WTC11 (cell line): ENCODE data around the gene KIAA1328. TPM values are rescaled to one million over a fixed set of nuclear protein-coding genes. Genes with fewer than 3 reads are reported as not detected.

ENCODE experiments used
- ATAC-seq: fragments of 200-7000 bp; cut with Tn5 transposase; 2 replicates; pipeline ENCODE4 v1.10.0; 2021; ENCODE audit warnings: mild to moderate bottlenecking, moderate library complexity
- CTCF ChIA-PET: fragments of 300-600 bp; sonication (Branson Sonifier 250); formaldehyde crosslinking; loops from one replicate; lab custom pipeline; 2021; ENCODE audit warnings: antibody characterized with exemption; lab: Charles Lee
- POLR2A ChIA-PET: fragments of 350-600 bp; sonication (Branson Sonifier 250); formaldehyde crosslinking; loops from one replicate; lab custom pipeline; 2021; ENCODE audit warnings: antibody characterized with exemption; lab: Charles Lee
- DNase-seq: peaks from one replicate; pipeline ENCODE4 v3.0.0; 2021; ENCODE audit warnings: low spot score
- H3K27ac Mint-ChIP-seq: 2 replicates; pipeline ENCODE4 v1.8.0; 2021; ENCODE audit warnings: mixed read lengths
- H3K27me3 Mint-ChIP-seq: 2 replicates; pipeline ENCODE4 v1.8.0; 2021; ENCODE audit warnings: low read depth, mild to moderate bottlenecking, moderate library complexity, mixed read lengths
- H3K36me3 Mint-ChIP-seq: 2 replicates; pipeline ENCODE4 v1.8.0; 2021; ENCODE audit warnings: mixed read lengths
- H3K4me1 Mint-ChIP-seq: 2 replicates; pipeline ENCODE4 v1.8.0; 2022; ENCODE audit warnings: mixed read lengths
- H3K4me3 Mint-ChIP-seq: 2 replicates; pipeline ENCODE4 v1.8.0; 2021; ENCODE audit warnings: mild to moderate bottlenecking, moderate library complexity, mixed read lengths
- H3K9me3 Mint-ChIP-seq: 2 replicates; pipeline ENCODE4 v1.8.0; 2021; ENCODE audit warnings: mixed read lengths
- CREM ChIP-seq: sonication (generic); formaldehyde crosslinking; IDR thresholded peaks from 2 replicates; pipeline ENCODE4 v1.8.1; 2022; ENCODE audit warnings: mild to moderate bottlenecking, missing genetic modification reagents, moderate library complexity
- CTCF ChIP-seq: fragments of 200-600 bp; IDR thresholded peaks from 2 replicates; pipeline ENCODE4 v1.8.0; 2022; ENCODE audit warnings: antibody characterized with exemption
- E2F4 ChIP-seq: sonication (generic); formaldehyde crosslinking; IDR thresholded peaks from 2 replicates; pipeline ENCODE4 v1.8.1; 2022; ENCODE audit warnings: low read depth, mild to moderate bottlenecking, moderate library complexity, missing genetic modification reagents, borderline replicate concordance
- FOXJ3 ChIP-seq: sonication (generic); formaldehyde crosslinking; IDR thresholded peaks from 2 replicates; pipeline ENCODE4 v1.9.0; 2021; ENCODE audit warnings: missing genetic modification reagents, mild to moderate bottlenecking, borderline replicate concordance
- GRHL2 ChIP-seq: fragments of 250-450 bp; sonication (Bioruptor Pico); IDR thresholded peaks from 2 replicates; pipeline ENCODE4 v1.8.0; 2022; ENCODE audit warnings: mild to moderate bottlenecking, moderate library complexity; ENCODE audit not compliant: insufficient replicate concordance, severe bottlenecking
- NFATC4 ChIP-seq: fragments of 250-450 bp; sonication (Bioruptor Pico); IDR thresholded peaks from 2 replicates; pipeline ENCODE4 v1.9.0; 2021; ENCODE audit warnings: mild to moderate bottlenecking
- NFE2L1 ChIP-seq: sonication (generic); formaldehyde crosslinking; IDR thresholded peaks from 2 replicates; pipeline ENCODE4 v1.8.1; 2023; ENCODE audit warnings: missing genetic modification reagents
- NFYB ChIP-seq: sonication (generic); formaldehyde crosslinking; conservative IDR thresholded peaks from 2 replicates; pipeline ENCODE4 v1.8.0; 2022; ENCODE audit warnings: low read depth, missing genetic modification reagents
- SP1 ChIP-seq: sonication (generic); formaldehyde crosslinking; conservative IDR thresholded peaks from 2 replicates; pipeline ENCODE4 v1.8.1; 2022; ENCODE audit warnings: missing genetic modification reagents
- USF1 ChIP-seq: sonication (generic); formaldehyde crosslinking; IDR thresholded peaks from 2 replicates; pipeline ENCODE4 v1.8.0; 2022; ENCODE audit warnings: mild to moderate bottlenecking, missing genetic modification reagents
- ZBTB21 ChIP-seq: sonication (generic); formaldehyde crosslinking; IDR thresholded peaks from 2 replicates; pipeline ENCODE4 v1.8.1; 2023; ENCODE audit warnings: mild to moderate bottlenecking, missing genetic modification reagents, borderline replicate concordance
- ZNF425 ChIP-seq: fragments of 250-450 bp; sonication (Bioruptor Pico); conservative IDR thresholded peaks from 2 replicates; pipeline ENCODE4 v1.9.0; 2021; ENCODE audit warnings: mild to moderate bottlenecking
- ZNF671 ChIP-seq: fragments of 250-450 bp; sonication (Bioruptor Pico); IDR thresholded peaks from 2 replicates; pipeline ENCODE4 v1.8.0; 2021; ENCODE audit warnings: mild to moderate bottlenecking
- total RNA-seq: library from RNA; stranded (reverse); gene quantifications from 3 replicates; pipeline ENCODE4 v1.2.3, GENCODE V29; 2021
- TF ChIP-seq, protein P1 (sequence below): sonication (generic); formaldehyde crosslinking; IDR thresholded peaks from 2 replicates; pipeline ENCODE4 v1.8.0; 2022; ENCODE audit warnings: missing genetic modification reagents
- TF ChIP-seq, protein P2 (sequence below): sonication (generic); formaldehyde crosslinking; IDR thresholded peaks from 2 replicates; pipeline ENCODE4 v1.8.0; 2023; ENCODE audit warnings: mild to moderate bottlenecking, missing genetic modification reagents
- TF ChIP-seq, protein P3 (sequence below): sonication (generic); formaldehyde crosslinking; IDR thresholded peaks from 2 replicates; pipeline ENCODE4 v1.8.0; 2022; ENCODE audit warnings: mild to moderate bottlenecking, missing genetic modification reagents
- TF ChIP-seq, protein P4 (sequence below): sonication (generic); formaldehyde crosslinking; IDR thresholded peaks from 2 replicates; pipeline ENCODE4 v1.8.1; 2023; ENCODE audit warnings: mild to moderate bottlenecking, moderate library complexity, missing genetic modification reagents

KIAA1328 gene
- total RNA-seq, 1 experiment from 2014 or later, result 4.8 TPM

GRCh38 chr18:36912887-36913286 is 84.0 kb downstream of the KIAA1328 start:
- Mint-ChIP-seq H3K27ac (no peak overlapping the region), H3K36me3 (peaks cover 2% of the 10 kb centered on the region; the same call in 1 of the 2 replicates), H3K9me3 (no peaks in the 10 kb centered on the region), H3K4me1 (no peaks in the 10 kb centered on the region), H3K4me3 (no peak overlapping the region), H3K27me3 (no peaks in the 10 kb centered on the region)
- ChIA-PET POLR2A (no interaction called here), CTCF (no interaction called here)
- no peak for ATAC-seq
- TF ChIP-seq ZBTB21 (CRISPR knock-in tag) (no peak), ZNF425 (no peak), ZNF671 (CRISPR knock-in tag) (no peak), NFATC4 (CRISPR knock-in tag) (no peak), USF1 (no peak), NFE2L1 (no peak), FOXJ3 (no peak), E2F4 (CRISPR knock-in tag) (no peak), GRHL2 (CRISPR knock-in tag) (no peak), CREM (CRISPR knock-in tag) (no peak), SP1 (CRISPR knock-in tag) (no peak), CTCF (no peak), NFYB (CRISPR knock-in tag) (no peak)
- TF ChIP-seq, protein P1, sequence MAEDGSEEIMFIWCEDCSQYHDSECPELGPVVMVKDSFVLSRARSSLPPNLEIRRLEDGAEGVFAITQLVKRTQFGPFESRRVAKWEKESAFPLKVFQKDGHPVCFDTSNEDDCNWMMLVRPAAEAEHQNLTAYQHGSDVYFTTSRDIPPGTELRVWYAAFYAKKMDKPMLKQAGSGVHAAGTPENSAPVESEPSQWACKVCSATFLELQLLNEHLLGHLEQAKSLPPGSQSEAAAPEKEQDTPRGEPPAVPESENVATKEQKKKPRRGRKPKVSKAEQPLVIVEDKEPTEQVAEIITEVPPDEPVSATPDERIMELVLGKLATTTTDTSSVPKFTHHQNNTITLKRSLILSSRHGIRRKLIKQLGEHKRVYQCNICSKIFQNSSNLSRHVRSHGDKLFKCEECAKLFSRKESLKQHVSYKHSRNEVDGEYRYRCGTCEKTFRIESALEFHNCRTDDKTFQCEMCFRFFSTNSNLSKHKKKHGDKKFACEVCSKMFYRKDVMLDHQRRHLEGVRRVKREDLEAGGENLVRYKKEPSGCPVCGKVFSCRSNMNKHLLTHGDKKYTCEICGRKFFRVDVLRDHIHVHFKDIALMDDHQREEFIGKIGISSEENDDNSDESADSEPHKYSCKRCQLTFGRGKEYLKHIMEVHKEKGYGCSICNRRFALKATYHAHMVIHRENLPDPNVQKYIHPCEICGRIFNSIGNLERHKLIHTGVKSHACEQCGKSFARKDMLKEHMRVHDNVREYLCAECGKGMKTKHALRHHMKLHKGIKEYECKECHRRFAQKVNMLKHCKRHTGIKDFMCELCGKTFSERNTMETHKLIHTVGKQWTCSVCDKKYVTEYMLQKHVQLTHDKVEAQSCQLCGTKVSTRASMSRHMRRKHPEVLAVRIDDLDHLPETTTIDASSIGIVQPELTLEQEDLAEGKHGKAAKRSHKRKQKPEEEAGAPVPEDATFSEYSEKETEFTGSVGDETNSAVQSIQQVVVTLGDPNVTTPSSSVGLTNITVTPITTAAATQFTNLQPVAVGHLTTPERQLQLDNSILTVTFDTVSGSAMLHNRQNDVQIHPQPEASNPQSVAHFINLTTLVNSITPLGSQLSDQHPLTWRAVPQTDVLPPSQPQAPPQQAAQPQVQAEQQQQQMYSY, result no peak
- TF ChIP-seq, protein P2, sequence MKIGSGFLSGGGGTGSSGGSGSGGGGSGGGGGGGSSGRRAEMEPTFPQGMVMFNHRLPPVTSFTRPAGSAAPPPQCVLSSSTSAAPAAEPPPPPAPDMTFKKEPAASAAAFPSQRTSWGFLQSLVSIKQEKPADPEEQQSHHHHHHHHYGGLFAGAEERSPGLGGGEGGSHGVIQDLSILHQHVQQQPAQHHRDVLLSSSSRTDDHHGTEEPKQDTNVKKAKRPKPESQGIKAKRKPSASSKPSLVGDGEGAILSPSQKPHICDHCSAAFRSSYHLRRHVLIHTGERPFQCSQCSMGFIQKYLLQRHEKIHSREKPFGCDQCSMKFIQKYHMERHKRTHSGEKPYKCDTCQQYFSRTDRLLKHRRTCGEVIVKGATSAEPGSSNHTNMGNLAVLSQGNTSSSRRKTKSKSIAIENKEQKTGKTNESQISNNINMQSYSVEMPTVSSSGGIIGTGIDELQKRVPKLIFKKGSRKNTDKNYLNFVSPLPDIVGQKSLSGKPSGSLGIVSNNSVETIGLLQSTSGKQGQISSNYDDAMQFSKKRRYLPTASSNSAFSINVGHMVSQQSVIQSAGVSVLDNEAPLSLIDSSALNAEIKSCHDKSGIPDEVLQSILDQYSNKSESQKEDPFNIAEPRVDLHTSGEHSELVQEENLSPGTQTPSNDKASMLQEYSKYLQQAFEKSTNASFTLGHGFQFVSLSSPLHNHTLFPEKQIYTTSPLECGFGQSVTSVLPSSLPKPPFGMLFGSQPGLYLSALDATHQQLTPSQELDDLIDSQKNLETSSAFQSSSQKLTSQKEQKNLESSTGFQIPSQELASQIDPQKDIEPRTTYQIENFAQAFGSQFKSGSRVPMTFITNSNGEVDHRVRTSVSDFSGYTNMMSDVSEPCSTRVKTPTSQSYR (CRISPR knock-in tag), result no peak
- TF ChIP-seq, protein P3, sequence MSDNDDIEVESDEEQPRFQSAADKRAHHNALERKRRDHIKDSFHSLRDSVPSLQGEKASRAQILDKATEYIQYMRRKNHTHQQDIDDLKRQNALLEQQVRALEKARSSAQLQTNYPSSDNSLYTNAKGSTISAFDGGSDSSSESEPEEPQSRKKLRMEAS (CRISPR knock-in tag), result no peak
- TF ChIP-seq, protein P4, sequence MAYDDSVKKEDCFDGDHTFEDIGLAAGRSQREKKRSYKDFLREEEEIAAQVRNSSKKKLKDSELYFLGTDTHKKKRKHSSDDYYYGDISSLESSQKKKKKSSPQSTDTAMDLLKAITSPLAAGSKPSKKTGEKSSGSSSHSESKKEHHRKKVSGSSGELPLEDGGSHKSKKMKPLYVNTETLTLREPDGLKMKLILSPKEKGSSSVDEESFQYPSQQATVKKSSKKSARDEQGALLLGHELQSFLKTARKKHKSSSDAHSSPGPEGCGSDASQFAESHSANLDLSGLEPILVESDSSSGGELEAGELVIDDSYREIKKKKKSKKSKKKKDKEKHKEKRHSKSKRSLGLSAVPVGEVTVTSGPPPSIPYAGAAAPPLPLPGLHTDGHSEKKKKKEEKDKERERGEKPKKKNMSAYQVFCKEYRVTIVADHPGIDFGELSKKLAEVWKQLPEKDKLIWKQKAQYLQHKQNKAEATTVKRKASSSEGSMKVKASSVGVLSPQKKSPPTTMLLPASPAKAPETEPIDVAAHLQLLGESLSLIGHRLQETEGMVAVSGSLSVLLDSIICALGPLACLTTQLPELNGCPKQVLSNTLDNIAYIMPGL, result no peak
- DNase-seq, result no peak
